Measurements from ENCODE around the gene CTDP1.
"Not testable (repeated sequence)": the region's sequence is repeated elsewhere in the genome, so short reads cannot be mapped to it uniquely, and the experiment has no call there.

The CTDP1 gene

DNA sequence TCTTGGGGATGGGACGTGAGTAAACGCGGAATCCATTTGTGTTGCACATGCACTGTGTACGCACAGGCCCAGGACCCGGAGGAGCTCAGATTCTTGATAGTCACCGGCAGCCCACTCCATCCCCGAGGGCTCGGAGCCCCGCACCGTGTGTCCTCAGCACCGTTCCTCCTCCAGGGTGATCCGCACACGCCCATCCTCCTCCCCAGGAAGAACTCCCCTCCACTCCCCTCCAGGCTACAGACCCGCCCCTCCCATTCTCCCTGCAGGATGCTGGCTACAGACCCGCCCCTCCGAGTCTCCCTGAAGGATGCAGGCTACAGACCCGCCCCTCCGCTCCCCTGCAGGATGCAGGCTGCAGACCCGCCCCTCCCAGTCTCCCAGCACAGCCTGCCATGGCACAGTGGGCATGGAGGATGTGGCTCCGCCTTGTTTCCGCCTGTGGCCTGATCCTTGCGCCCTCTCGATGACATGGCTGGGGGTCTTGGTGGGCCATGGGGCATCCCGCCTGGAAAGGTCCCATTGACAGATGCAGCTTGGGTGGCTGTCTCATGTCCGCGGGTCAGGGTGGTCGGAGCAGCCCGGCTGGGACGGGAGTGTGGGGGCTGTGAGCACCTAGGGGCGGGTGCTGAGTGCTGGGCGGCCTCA is 14.1 kb downstream of the CTDP1 start:
- DNase-seq (ENCODE audit: low read depth), result no peak
- no peak overlapping the region for H3K4me3 ChIP-seq (ENCODE audit: control insufficient read depth, low read depth, low read length)
- TF ChIP-seq, protein P1, sequence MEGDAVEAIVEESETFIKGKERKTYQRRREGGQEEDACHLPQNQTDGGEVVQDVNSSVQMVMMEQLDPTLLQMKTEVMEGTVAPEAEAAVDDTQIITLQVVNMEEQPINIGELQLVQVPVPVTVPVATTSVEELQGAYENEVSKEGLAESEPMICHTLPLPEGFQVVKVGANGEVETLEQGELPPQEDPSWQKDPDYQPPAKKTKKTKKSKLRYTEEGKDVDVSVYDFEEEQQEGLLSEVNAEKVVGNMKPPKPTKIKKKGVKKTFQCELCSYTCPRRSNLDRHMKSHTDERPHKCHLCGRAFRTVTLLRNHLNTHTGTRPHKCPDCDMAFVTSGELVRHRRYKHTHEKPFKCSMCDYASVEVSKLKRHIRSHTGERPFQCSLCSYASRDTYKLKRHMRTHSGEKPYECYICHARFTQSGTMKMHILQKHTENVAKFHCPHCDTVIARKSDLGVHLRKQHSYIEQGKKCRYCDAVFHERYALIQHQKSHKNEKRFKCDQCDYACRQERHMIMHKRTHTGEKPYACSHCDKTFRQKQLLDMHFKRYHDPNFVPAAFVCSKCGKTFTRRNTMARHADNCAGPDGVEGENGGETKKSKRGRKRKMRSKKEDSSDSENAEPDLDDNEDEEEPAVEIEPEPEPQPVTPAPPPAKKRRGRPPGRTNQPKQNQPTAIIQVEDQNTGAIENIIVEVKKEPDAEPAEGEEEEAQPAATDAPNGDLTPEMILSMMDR (IDR thresholded peaks at IDR 0.05; ENCODE audit: control insufficient read depth, insufficient read depth, low read depth, low read length, missing control alignments), result no peak

DNA sequence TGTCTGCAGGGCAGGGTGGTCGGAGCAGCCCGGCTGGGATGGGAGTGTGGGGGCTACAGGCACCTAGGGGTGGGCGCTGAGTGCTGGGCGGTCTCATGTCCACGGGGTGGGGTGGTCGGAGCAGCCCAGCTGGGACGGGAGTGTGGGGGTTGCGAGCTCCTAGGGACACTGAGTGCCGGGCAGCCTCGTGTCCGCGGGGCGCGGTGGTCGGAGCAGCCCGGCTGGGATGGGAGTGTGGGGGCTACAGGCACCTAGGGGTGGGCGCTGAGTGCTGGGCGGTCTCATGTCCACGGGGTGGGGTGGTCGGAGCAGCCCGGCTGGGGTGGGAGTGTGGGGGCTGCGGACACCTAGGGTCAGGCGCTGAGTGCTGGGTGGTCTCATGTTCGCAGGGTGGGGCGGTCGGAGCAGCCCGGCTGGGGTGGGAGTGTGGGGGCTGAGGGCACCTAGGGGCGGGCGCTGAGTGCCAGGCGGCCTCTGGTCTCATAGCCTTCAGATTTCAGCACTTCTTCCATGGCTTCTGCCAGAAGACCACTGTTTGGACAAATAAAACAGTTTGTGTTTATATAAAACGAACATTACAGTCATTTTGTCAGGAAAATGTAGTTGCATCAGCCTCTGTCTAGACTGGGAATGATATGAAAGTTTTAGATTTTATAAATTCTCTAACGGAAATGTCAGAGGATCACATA is 14.7 kb downstream of the CTDP1 start:
- not testable (repeated sequence) for DNase-seq (ENCODE audit: low read depth); H3K4me3 ChIP-seq (ENCODE audit: control insufficient read depth, low read depth, low read length)

DNA sequence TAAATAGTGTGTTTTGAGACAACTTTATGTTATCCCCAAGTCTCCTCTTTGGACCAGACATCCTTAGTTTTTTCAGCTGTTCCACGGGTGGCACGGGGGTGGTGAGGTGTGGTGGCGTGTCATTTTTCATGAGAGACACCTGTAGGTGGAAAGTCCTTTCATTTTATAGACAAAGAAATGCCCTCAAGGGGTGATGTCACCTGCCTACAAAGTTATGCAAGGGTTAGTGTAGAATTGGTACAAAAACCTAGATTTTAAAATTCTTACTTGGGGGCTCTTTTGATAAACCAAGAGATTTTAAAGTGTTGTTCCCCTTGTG is 15.3 kb downstream of the CTDP1 start:
- no peak overlapping the region for H3K4me3 ChIP-seq (ENCODE audit: control insufficient read depth, low read depth, low read length)
- no peak for DNase-seq (ENCODE audit: low read depth)
- TF ChIP-seq, protein P1 (IDR thresholded peaks at IDR 0.05; ENCODE audit: control insufficient read depth, insufficient read depth, low read depth, low read length, missing control alignments), result no peak

DNA sequence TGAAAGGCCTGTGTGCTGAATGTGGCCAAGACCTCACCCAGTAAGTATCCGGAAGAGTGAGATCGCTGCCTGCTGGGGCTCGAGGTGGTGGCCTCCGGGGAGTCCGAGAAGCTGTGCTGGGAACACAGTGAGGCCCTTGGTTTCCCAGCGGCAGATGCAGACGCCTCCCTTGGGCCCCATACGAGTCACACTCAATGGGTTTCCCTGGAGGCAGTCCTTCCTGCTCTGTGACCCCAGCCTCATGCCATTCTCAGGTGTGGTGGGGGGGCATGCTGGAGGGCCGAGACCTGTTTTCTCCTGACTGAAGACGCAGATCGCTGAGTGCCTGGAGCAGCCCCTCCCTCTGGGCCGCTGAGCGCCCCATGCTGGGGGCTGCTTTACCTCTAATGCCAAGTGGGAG is 15.7 kb downstream of the CTDP1 start:
- TF ChIP-seq, protein P1 (IDR thresholded peaks at IDR 0.05; ENCODE audit: control insufficient read depth, insufficient read depth, low read depth, low read length, missing control alignments), result no peak
- no peak overlapping the region for H3K4me3 ChIP-seq (ENCODE audit: control insufficient read depth, low read depth, low read length)
- DNase-seq (ENCODE audit: low read depth), result no peak

DNA sequence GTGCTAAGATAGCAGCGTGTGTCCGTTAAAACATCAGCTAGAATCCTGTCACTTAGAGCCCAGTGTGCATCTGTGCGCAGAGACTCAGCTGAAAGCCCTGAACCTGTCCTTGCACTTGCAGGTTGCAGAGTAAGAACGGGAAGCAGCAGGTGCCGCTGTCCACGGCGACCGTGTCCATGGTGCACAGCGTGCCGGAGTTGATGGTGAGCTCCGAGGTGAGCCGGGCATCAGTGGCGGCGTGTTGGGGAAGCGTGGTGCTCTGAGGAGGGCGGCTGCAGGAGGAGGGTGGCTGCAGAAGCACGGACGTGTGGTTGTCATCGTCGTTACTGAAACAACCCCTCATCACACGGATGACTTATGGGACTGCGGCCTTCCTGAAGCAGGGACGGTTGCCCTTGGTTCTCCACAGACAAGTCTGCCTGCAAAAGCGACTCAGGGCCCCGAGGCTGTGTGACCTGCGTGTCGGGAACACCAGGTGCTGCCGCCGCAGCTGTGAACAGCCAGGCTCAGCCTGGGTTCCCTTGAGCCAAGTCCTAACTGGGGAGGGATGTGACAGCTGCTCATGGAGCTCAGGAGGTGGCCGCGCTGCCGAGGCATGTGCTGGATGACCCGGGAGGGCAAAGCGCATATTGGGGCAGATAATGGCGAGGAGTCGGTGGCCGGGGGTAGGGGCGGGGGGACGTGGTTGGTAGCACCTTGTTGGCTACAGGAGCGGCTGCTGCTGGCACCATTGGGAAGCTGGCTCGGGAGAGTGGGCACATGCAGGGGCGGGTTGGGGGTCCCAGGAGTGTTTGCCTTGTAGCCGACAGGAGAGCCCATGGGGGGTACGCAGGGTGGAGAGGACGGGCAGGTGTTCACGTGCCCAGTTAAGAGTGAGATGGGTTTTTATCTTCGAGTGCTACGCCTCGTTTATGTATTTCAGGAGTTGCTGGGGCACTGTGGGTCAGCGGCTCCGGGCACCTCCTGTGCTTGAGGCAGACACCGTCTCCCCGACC is 16.6 kb downstream of the CTDP1 start:
- no peak overlapping the region for H3K4me3 ChIP-seq (ENCODE audit: control insufficient read depth, low read depth, low read length)
- DNase-seq (ENCODE audit: low read depth), result no peak
- TF ChIP-seq, protein P1 (IDR thresholded peaks at IDR 0.05; ENCODE audit: control insufficient read depth, insufficient read depth, low read depth, low read length, missing control alignments), result no peak

DNA sequence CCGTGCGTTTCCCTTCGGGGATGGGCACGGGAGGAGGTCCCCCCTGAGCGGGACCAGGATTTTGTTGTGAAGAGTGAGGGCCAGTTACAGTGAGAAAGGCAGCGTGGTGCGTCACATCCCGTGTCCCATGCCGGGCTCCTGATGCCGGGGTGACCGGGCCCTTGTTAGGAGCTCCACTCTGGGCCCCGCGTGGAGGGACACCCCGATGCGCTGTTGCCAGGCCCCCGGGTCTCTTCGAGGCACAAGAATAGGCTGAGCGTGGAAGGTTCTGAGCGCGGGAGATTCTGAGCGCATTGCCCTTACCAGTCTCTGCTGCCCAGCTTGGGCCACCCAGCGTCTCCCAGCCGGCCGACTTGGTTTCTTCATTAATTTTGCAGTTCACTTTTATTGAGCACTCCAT is 17.6 kb downstream of the CTDP1 start:
- no peak overlapping the region for H3K4me3 ChIP-seq (ENCODE audit: control insufficient read depth, low read depth, low read length)
- no peak for DNase-seq (ENCODE audit: low read depth)
- TF ChIP-seq, protein P1 (IDR thresholded peaks at IDR 0.05; ENCODE audit: control insufficient read depth, insufficient read depth, low read depth, low read length, missing control alignments), result no peak

DNA sequence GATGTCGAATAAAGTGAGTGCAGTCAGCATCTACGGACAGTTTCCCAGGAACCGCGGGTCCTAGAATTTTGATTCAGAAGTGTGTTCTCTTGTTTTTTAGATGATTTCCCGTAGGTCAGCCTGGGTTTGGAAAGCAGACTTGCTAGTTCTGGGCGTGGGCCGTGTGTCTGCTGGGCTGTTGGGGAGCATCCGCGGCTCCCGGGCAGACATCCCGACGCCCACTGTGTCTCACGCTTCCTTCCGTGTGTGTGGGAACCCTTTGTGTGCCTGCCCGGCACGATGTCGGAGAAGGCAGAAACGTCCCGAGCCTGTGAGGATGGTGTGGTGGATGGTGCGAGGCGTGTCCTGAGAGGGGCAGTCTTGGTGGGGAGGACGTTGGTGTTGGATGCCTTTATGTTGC is 18.4 kb downstream of the CTDP1 start:
- DNase-seq (ENCODE audit: low read depth), result no peak
- TF ChIP-seq, protein P1 (IDR thresholded peaks at IDR 0.05; ENCODE audit: control insufficient read depth, insufficient read depth, low read depth, low read length, missing control alignments), result no peak
- no peak overlapping the region for H3K4me3 ChIP-seq (ENCODE audit: control insufficient read depth, low read depth, low read length)

Measured in AG09309 (cell line).